RPMI8226 (cell line): ENCODE measurements around the gene INF2.
A peak's percentile ranks its signal among the peaks of the same experiment; 100 is the strongest.

Experiments
- DNase-seq: peaks from one replicate; pipeline ENCODE4 v3.0.0-alpha.2; 2015

The INF2 gene

GRCh38 chr14:104677512-104678332 is 11.7 kb upstream of the INF2 start:
- peak; percentile 49 for DNase-seq

- DNase-seq = no peak
Measured at GRCh38 chr14:104678346-104678745, 11.1 kb upstream of the INF2 start.

GRCh38 chr14:104678901-104679705 is 10.3 kb upstream of the INF2 start:
- DNase-seq = no peak

GRCh38 chr14:104680056-104680805 is 9.2 kb upstream of the INF2 start:
- no peak for DNase-seq

GRCh38 chr14:104680806-104681688 is 8.4 kb upstream of the INF2 start:
- DNase-seq = peak; percentile 92

GRCh38 chr14:104681689-104682074 is 7.7 kb upstream of the INF2 start:
- DNase-seq = no peak

GRCh38 chr14:104682107-104682593 is 7.3 kb upstream of the INF2 start:
- no peak for DNase-seq

- DNase-seq = no peak
Measured at GRCh38 chr14:104683653-104684448, 5.6 kb upstream of the INF2 start.

- no peak for DNase-seq
Measured at GRCh38 chr14:104684449-104684821, 5.0 kb upstream of the INF2 start.

GRCh38 chr14:104685216-104685997 is 4.0 kb upstream of the INF2 start:
- peak; percentile 53 for DNase-seq

GRCh38 chr14:104685998-104686610 is 3.3 kb upstream of the INF2 start:
- DNase-seq = no peak

GRCh38 chr14:104686624-104687517 is 2.5 kb upstream of the INF2 start:
- DNase-seq = no peak

- peak; percentile 75 for DNase-seq
Measured at GRCh38 chr14:104687601-104688504, 1.6 kb upstream of the INF2 start.

- peak; percentile 37 for DNase-seq
Measured at GRCh38 chr14:104688505-104689108, 811 bp upstream of the INF2 start.

GRCh38 chr14:104689881-104690711 is 678 bp downstream of the INF2 start:
- no peak for DNase-seq

GRCh38 chr14:104690861-104691455 is 1.5 kb downstream of the INF2 start:
- DNase-seq = no peak
